H1 (cell line): ENCODE results near the gene PTPRT. TPM values are rescaled to one million over a fixed set of nuclear protein-coding genes. Genes with fewer than 3 reads are reported as not detected.

ENCODE experiments used
- CTCF ChIA-PET: fragments of 300-600 bp; sonication (Branson Sonifier 250); formaldehyde crosslinking; loops from one replicate; lab custom pipeline; 2021; ENCODE audit not compliant: partially characterized antibody; lab: Charles Lee
- POLR2A ChIA-PET: fragments of 300-600 bp; sonication (Branson Sonifier 250); formaldehyde crosslinking; loops from one replicate; lab custom pipeline; 2021; ENCODE audit warnings: inconsistent platforms; ENCODE audit not compliant: partially characterized antibody; lab: Charles Lee
- DNase-seq, 2 experiments: peaks; one replicate each; pipeline versions ENCODE4 v3.0.0 to v3.0.0-alpha.2; 2010 to 2022; ENCODE audit warnings: low spot score in 2 of 2, low read depth in 1 of 2, mixed read lengths in 1 of 2
- FAIRE-seq: peaks from 2 replicates; lab custom pipeline; 2011; peaks lifted over from hg19 to GRCh38; lab: Jason Lieb, UNC
- H2AFZ ChIP-seq: 2 replicates; pipeline ENCODE4 v1.8.1; 2012; ENCODE audit warnings: low read length, inconsistent platforms
- H2AK5ac ChIP-seq: 2 replicates; pipeline ENCODE4 v1.6.1; 2013; ENCODE audit warnings: low read depth, low read length
- H2BK120ac ChIP-seq: replicated peaks from 2 replicates; pipeline ENCODE3; 2013; ENCODE audit warnings: low read depth, low read length, inconsistent platforms
- H2BK12ac ChIP-seq: 2 replicates; pipeline ENCODE4 v1.6.1; 2013; ENCODE audit warnings: low read depth, low read length
- H2BK15ac ChIP-seq: 2 replicates; pipeline ENCODE4 v1.6.1; 2013; ENCODE audit warnings: low read length
- H2BK20ac ChIP-seq: 2 replicates; pipeline ENCODE4 v1.6.1; 2013; ENCODE audit warnings: low read length
- H2BK5ac ChIP-seq: 2 replicates; pipeline ENCODE4 v1.6.1; 2013; ENCODE audit warnings: low read depth, low read length
- H3K14ac ChIP-seq: 2 replicates; pipeline ENCODE4 v1.6.1; 2013; ENCODE audit warnings: inconsistent platforms; ENCODE audit not compliant: insufficient read length
- H3K18ac ChIP-seq: 2 replicates; pipeline ENCODE4 v1.6.1; 2013; ENCODE audit warnings: low read length; ENCODE audit errors: extremely low read depth
- H3K23ac ChIP-seq: 2 replicates; pipeline ENCODE4 v1.6.1; 2013; ENCODE audit warnings: inconsistent platforms; ENCODE audit not compliant: insufficient read length
- H3K23me2 ChIP-seq: 2 replicates; pipeline ENCODE4 v1.6.1; 2013; ENCODE audit warnings: low read depth, low read length
- H3K27ac ChIP-seq: 2 replicates; pipeline ENCODE4 v1.6.1; 2011; ENCODE audit warnings: low read depth, low read length, inconsistent platforms
- H3K27me3 ChIP-seq, 4 experiments: replicated peaks in 1 of 4; 1 replicate in 1 of 4; 2 replicates in 3 of 4; pipeline versions ENCODE4 v1.6.1 to v1.8.1; 2011 to 2013; ENCODE audit warnings: low read length in 3 of 4, mild to moderate bottlenecking in 3 of 4, inconsistent platforms in 2 of 4, mixed read lengths in 2 of 4, moderate library complexity in 1 of 4; ENCODE audit not compliant: control insufficient read depth in 3 of 4, insufficient read depth in 3 of 4; ENCODE audit errors: extremely low read depth in 1 of 4
- H3K36me3 ChIP-seq, 4 experiments: 2 replicates each; pipeline versions ENCODE4 v1.6.1 to v1.8.1; 2011 to 2013; ENCODE audit warnings: mild to moderate bottlenecking in 4 of 4, low read length in 3 of 4, moderate library complexity in 2 of 4, control low read depth in 1 of 4, inconsistent platforms in 1 of 4; ENCODE audit not compliant: insufficient read depth in 4 of 4, control insufficient read depth in 2 of 4
- H3K4ac ChIP-seq: replicated peaks from 2 replicates; pipeline ENCODE3; 2013; ENCODE audit warnings: low read length, low read depth, mixed read lengths, inconsistent platforms; ENCODE audit not compliant: insufficient read length
- H3K4me1 ChIP-seq, 4 experiments: replicated peaks in 1 of 4; 1 replicate in 1 of 4; 2 replicates in 3 of 4; pipeline versions ENCODE4 v1.6.1 to v1.8.1; 2011 to 2013; ENCODE audit warnings: low read length in 3 of 4, inconsistent platforms in 2 of 4, mixed read lengths in 1 of 4; ENCODE audit not compliant: insufficient read depth in 4 of 4, control insufficient read depth in 3 of 4
- H3K4me2 ChIP-seq, 2 experiments: 2 replicates each; pipeline versions ENCODE4 v1.6.1 to v1.8.1; 2011 to 2013; ENCODE audit warnings: low read depth in 2 of 2, low read length in 2 of 2, control low read depth in 1 of 2, inconsistent platforms in 1 of 2, mild to moderate bottlenecking in 1 of 2; ENCODE audit not compliant: insufficient read depth in 1 of 2
- H3K4me3 ChIP-seq, 4 experiments: fragments of 200-600, 300-600 bp in 1 of 4; sonication (generic), shearing (Covaris generic), sonication (Bioruptor Twin) in 1 of 4; 2 replicates each; pipeline versions ENCODE4 v1.5.1 to v1.8.1; 2011 to 2016; ENCODE audit warnings: low read length in 4 of 4, low read depth in 3 of 4, control low read depth in 2 of 4, inconsistent platforms in 2 of 4, mild to moderate bottlenecking in 2 of 4, mixed read lengths in 1 of 4, moderate library complexity in 1 of 4; ENCODE audit not compliant: insufficient read depth in 2 of 4; ENCODE audit errors: extremely low read depth in 1 of 4
- H3K56ac ChIP-seq: replicated peaks from 2 replicates; pipeline ENCODE3; 2013; ENCODE audit warnings: low read depth, mild to moderate bottlenecking, mixed read lengths, low read length, inconsistent platforms; ENCODE audit not compliant: insufficient read length
- H3K79me1 ChIP-seq: 2 replicates; pipeline ENCODE4 v1.6.1; 2013; ENCODE audit warnings: low read depth, low read length, control low read depth
- H3K79me2 ChIP-seq, 2 experiments: 2 replicates each; pipeline versions ENCODE4 v1.6.1 to v1.8.1; 2012 to 2013; ENCODE audit warnings: low read length in 2 of 2, mild to moderate bottlenecking in 2 of 2, inconsistent platforms in 1 of 2; ENCODE audit not compliant: insufficient read depth in 2 of 2, control insufficient read depth in 1 of 2
- H3K9ac ChIP-seq, 4 experiments: replicated peaks in 1 of 4; 1 replicate in 1 of 4; 2 replicates in 3 of 4; pipeline versions ENCODE4 v1.6.1 to v1.8.1; 2011 to 2013; ENCODE audit warnings: low read depth in 3 of 4, low read length in 3 of 4, control low read depth in 2 of 4, mild to moderate bottlenecking in 2 of 4, moderate library complexity in 2 of 4, inconsistent platforms in 1 of 4; ENCODE audit errors: extremely low read depth in 1 of 4
- H3K9me3 ChIP-seq, 2 experiments: 2 replicates each; pipeline versions ENCODE4 v1.6.1 to v1.8.1; 2012 to 2013; ENCODE audit warnings: mild to moderate bottlenecking in 2 of 2, moderate library complexity in 2 of 2, control low read depth in 1 of 2, inconsistent platforms in 1 of 2, low read depth in 1 of 2, low read length in 1 of 2, mixed read lengths in 1 of 2; ENCODE audit not compliant: insufficient read depth in 2 of 2
- H4K20me1 ChIP-seq, 2 experiments: replicated peaks in 1 of 2; 2 replicates each; pipeline versions ENCODE3 to v1.8.1; 2011 to 2013; ENCODE audit warnings: inconsistent platforms in 2 of 2, low read length in 2 of 2, mild to moderate bottlenecking in 1 of 2; ENCODE audit not compliant: insufficient read depth in 2 of 2, control insufficient read depth in 1 of 2
- H4K5ac ChIP-seq: 2 replicates; pipeline ENCODE4 v1.6.1; 2013; ENCODE audit warnings: low read length, low read depth, mixed read lengths, inconsistent platforms; ENCODE audit not compliant: insufficient read length
- H4K8ac ChIP-seq: 2 replicates; pipeline ENCODE4 v1.8.0; 2013; ENCODE audit warnings: mild to moderate bottlenecking, moderate library complexity, low read length, inconsistent platforms; ENCODE audit not compliant: insufficient read depth; ENCODE audit errors: extremely low read depth
- H4K91ac ChIP-seq: replicated peaks from 2 replicates; pipeline ENCODE3; 2013; ENCODE audit warnings: low read length, mixed read lengths, inconsistent platforms; ENCODE audit not compliant: insufficient read length
- CBX5 ChIP-seq: fragments of 300-800, 300-1000 bp; sonication (generic); IDR thresholded peaks from 2 replicates; pipeline ENCODE4 v1.7.1; 2016; ENCODE audit warnings: antibody characterized with exemption, low read length, low read depth
- CTBP2 ChIP-seq: IDR thresholded peaks from 2 replicates; pipeline ENCODE4 v1.7.0; 2011; ENCODE audit warnings: borderline replicate concordance, mild to moderate bottlenecking, moderate library complexity, mixed read lengths, low read length; ENCODE audit not compliant: insufficient read depth, insufficient read length
- FOSL1 ChIP-seq: IDR thresholded peaks from 2 replicates; pipeline ENCODE4 v1.6.1; 2011; ENCODE audit warnings: mild to moderate bottlenecking, low read depth, low read length, moderate library complexity; ENCODE audit not compliant: insufficient read depth
- HDAC2 ChIP-seq, 2 experiments: fragments of 300-600 bp in 1 of 2; sonication (generic) in 1 of 2; IDR thresholded peaks; 2 replicates each; pipeline ENCODE4 v1.6.1; 2011 to 2012; ENCODE audit warnings: low read depth in 2 of 2, low read length in 2 of 2, mild to moderate bottlenecking in 2 of 2, moderate library complexity in 2 of 2, borderline replicate concordance in 1 of 2, inconsistent platforms in 1 of 2
- HDAC6 ChIP-seq: IDR thresholded peaks from one replicate; pipeline ENCODE4 v1.7.1; 2012; ENCODE audit warnings: low read depth, mild to moderate bottlenecking, inconsistent platforms, low read length, moderate library complexity
- KDM1A ChIP-seq: fragments of 200-600, 300-600 bp; sonication (generic); IDR thresholded peaks from 2 replicates; pipeline ENCODE4 v1.7.1; 2016; ENCODE audit warnings: mild to moderate bottlenecking, low read length, borderline replicate concordance
- KDM5A ChIP-seq: fragments of 200-600 bp; IDR thresholded peaks from 2 replicates; pipeline ENCODE4 v1.7.1; 2012; ENCODE audit warnings: mild to moderate bottlenecking, low read length, inconsistent platforms, mixed read lengths
- SAP30 ChIP-seq: fragments of 300-600 bp; sonication (generic); IDR thresholded peaks from 2 replicates; pipeline ENCODE4 v1.7.1; 2012; ENCODE audit warnings: low read length, moderate library complexity, mild to moderate bottlenecking, inconsistent platforms; ENCODE audit not compliant: insufficient read depth, insufficient replicate concordance
- SIX5 ChIP-seq: IDR thresholded peaks from 2 replicates; pipeline ENCODE4 v1.6.1; 2011; ENCODE audit warnings: mild to moderate bottlenecking, low read depth, low read length
- TAF1 ChIP-seq: IDR thresholded peaks from 2 replicates; pipeline ENCODE4 v1.6.1; 2011; ENCODE audit warnings: mild to moderate bottlenecking, low read depth, low read length
- TAF7 ChIP-seq: optimal IDR thresholded peaks from 2 replicates; pipeline ENCODE3; 2011; ENCODE audit warnings: low read depth, mild to moderate bottlenecking, inconsistent platforms, low read length, moderate library complexity, borderline replicate concordance
- USF2 ChIP-seq: IDR thresholded peaks from 2 replicates; pipeline ENCODE4 v1.6.1; 2011; ENCODE audit warnings: low read length, improper control_type of control experiment
- WGBS, 2 experiments: shearing (Covaris generic) in 1 of 2; methylation state at CpG; one replicate each; pipeline versions ENCODE4 v1.1.6 to v1.1.7; 2013 to 2015; ENCODE audit warnings: low lambda C conversion rate in 2 of 2, mixed read lengths in 2 of 2, inconsistent platforms in 1 of 2, low coverage in 1 of 2, missing lambda C conversion rate in 1 of 2; ENCODE audit not compliant: insufficient replicate concordance in 2 of 2, insufficient coverage in 1 of 2, insufficient read length in 1 of 2; ENCODE audit errors: extremely low coverage in 1 of 2, missing lambda C conversion rate in 1 of 2; 5-methylcytosine and 5-hydroxymethylcytosine counted together
- polyA plus RNA-seq, 7 experiments: library from polyadenylated mRNA; depleted of rRNA in 3 of 7; stranded (reverse) in 5 of 7; unstranded in 2 of 7; fragments of >200 nt in 5 of 7; fragments of 200-250 nt in 2 of 7; gene quantifications; 1 replicate in 5 of 7; 2 replicates in 1 of 7; 4 replicates in 1 of 7; pipeline versions ENCODE4 v1.2.1 to v1.2.3, GENCODE V29; 2011 to 2013; ENCODE audit warnings: missing spikeins in 2 of 7, mixed read lengths in 2 of 7
- total RNA-seq: library from RNA; stranded (reverse); fragmentation: NEBNext Ultra II Directional; extraction: Animal tissue kit (Norgen Biotek cat#: 25700); gene quantifications from 2 replicates; pipeline ENCODE4 v1.2.1, GENCODE V29; 2021

PTPRT gene
- total and polyA plus RNA-seq, 2 of the 8 experiments (the other 6 are each of a cell fraction or from before 2014, with no cell fraction given): 0.33 to 1.8 TPM

GRCh38 chr20:42186337-42186736, 1003.4 kb downstream of the PTPRT start:
- Histone ChIP-seq H4K91ac (no peak overlapping the region), H4K5ac (no peak overlapping the region), H4K8ac (no peak overlapping the region), H3K56ac (no peak overlapping the region), H2AFZ (no peak overlapping the region), H2BK5ac (no peak overlapping the region), H2BK120ac (no peak overlapping the region), H3K4ac (no peak overlapping the region), H3K79me2 (no peaks in the 10 kb centered on the region), H2BK20ac (no peak overlapping the region), H3K9me3 (no peaks in the 10 kb centered on the region), H3K4me3 (no peak overlapping the region), H3K27me3 (peaks cover 0 to 6% (median under 1%) of the 10 kb centered on the region in 4 experiments; a peak in 4 of 7 replicates), H3K14ac (no peak overlapping the region), H2BK15ac (no peak overlapping the region), H3K23ac (no peak overlapping the region), H3K9ac (no peak overlapping the region), H3K36me3 (no peaks in the 10 kb centered on the region), H2AK5ac (no peak overlapping the region), H3K79me1 (no peaks in the 10 kb centered on the region), H2BK12ac (no peak overlapping the region), H4K20me1 (no peaks in the 10 kb centered on the region), H3K27ac (no peak overlapping the region), H3K4me1 (no peaks in the 10 kb centered on the region), H3K4me2 (no peak overlapping the region), H3K23me2 (no peaks in the 10 kb centered on the region; the same call in 1 of the 2 replicates), H3K18ac (no peak overlapping the region)
- ChIA-PET CTCF (no interaction called here), POLR2A (no interaction called here)
- FAIRE-seq (no peak), DNase-seq (no peak)
- 85% methylated on average over 3 of the region's 3 CpGs; no CpG with 5 or more reads in 1 of the 2 experiments for WGBS, 2 experiments
- TF ChIP-seq CTBP2 (no peak), HDAC2 (IDR thresholded peaks at IDR 0.05; ENCODE audit: borderline replicate concordance in 1 of 2, low read depth in 2 of 2, low read length in 2 of 2) (no peak), KDM1A (no peak), USF2 (no peak), SAP30 (no peak), KDM5A (no peak), HDAC6 (no peak), FOSL1 (no peak), CBX5 (no peak), SIX5 (no peak), TAF1 (no peak), TAF7 (no peak)
